Epithelial cell of alveolus of lung (primary cell): ENCODE results near the gene FGF1. TPM values are rescaled to one million over a fixed set of nuclear protein-coding genes. Genes with fewer than 3 reads are reported as not detected.

Experiments used
- total RNA-seq: library from RNA; depleted of rRNA; stranded (reverse); fragments of >200 nt; gene quantifications from 2 replicates; pipeline ENCODE4 v1.2.1, GENCODE V29; 2015

Gene FGF1
- total RNA-seq, result 2.5 TPM in 1 of 2 replicates, not detected in the other

DNA sequence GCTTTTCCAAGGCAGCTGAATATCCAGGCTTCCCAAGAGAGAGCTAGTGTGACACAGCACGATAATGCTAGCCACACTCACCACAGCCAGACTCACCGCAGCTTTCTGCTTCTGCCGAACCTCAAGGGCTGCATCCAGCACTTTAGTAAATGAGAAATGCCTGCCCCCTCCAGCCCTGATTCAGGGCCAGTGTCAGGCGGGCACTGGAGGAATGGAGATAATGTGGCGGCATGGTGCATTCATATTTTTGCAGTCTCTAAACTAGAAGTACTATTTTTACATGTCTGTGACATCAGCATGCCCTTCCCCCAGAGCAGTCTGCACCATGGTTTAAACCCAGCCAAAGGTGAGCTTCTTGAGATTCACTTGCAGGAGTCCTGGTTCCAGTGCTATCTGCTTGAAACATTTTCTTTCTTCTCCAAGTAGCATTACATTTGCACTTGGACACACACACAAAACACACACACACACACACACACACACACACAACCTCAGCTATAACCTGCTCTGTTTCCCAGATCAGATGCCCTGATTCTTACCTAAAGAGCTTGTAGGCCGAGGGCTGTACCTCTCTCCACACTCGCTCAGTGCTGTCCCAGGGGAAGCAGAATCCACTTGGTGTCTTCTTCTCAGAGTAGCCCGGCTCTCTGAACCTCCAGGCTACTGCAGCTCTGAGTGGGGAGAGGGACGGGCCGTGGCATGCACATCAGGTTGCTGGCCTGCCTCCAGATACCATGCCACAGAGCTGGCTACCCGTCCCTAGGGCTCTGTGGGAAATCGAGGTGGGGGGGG lies at the start of gene FGF1:
TSS of gene FGF1 (minus strand) at position 673 of the 792 bp plus-strand sequence. CDS start 71,963 bp downstream, outside the sequence.

Other genes with a start within 250 kb of the FGF1 start
- gene ARHGAP26, start 84.3 kb upstream of the FGF1 start, total RNA-seq, result 0.32 and 1.4 TPM in 2 replicates